Memory B cell (primary cell): ENCODE data around the gene UBQLNL.

Source experiments
- ATAC-seq: fragments of 150-1000 bp; cut with Tn5 transposase; 2 replicates; pipeline ENCODE4 v1.10.0; 2021; ENCODE audit warnings: low read depth, mild to moderate bottlenecking, moderate library complexity
- DNase-seq, 2 donors: peaks; one replicate each; pipeline ENCODE4 v3.0.0; 2022; ENCODE audit warnings: low spot score in 2 of 2
- H3K27ac Mint-ChIP-seq: one replicate; pipeline ENCODE4 v1.8.0; 2022; ENCODE audit warnings: mild to moderate bottlenecking, moderate library complexity, mixed read lengths
- H3K27me3 Mint-ChIP-seq: one replicate; pipeline ENCODE4 v1.8.0; 2022; ENCODE audit warnings: mixed read lengths
- H3K36me3 Mint-ChIP-seq: one replicate; pipeline ENCODE4 v1.8.0; 2022; ENCODE audit warnings: mild to moderate bottlenecking, mixed read lengths
- H3K4me1 Mint-ChIP-seq: one replicate; pipeline ENCODE4 v1.8.0; 2022; ENCODE audit warnings: mixed read lengths
- H3K4me3 Mint-ChIP-seq: one replicate; pipeline ENCODE4 v1.8.0; 2022; ENCODE audit warnings: mild to moderate bottlenecking, moderate library complexity, mixed read lengths
- H3K9me3 Mint-ChIP-seq: one replicate; pipeline ENCODE4 v1.8.0; 2022; ENCODE audit warnings: mixed read lengths

UBQLNL gene

GRCh38 chr11:5516599-5516998, at the start of gene UBQLNL:
UBQLNL (minus strand) TSS chr11:5516699; CDS start chr11:5516441, 258 bp downstream.
- ATAC-seq = no peak
- Mint-ChIP-seq H3K27ac (no peak within 1 kb of the TSS), H3K9me3 (no peaks in the 10 kb centered on the region), H3K4me1 (no peaks in the 10 kb centered on the region), H3K27me3 (peaks cover 1% of the 10 kb centered on the region), H3K36me3 (no peaks in the 10 kb centered on the region), H3K4me3 (no peak within 1 kb of the TSS)
- no peak for DNase-seq

- Mint-ChIP-seq H3K36me3 (peaks cover 2% of the 10 kb centered on the region), H3K27me3 (peaks cover 2% of the 10 kb centered on the region), H3K27ac (no peak overlapping the region), H3K4me1 (peaks cover 3% of the 10 kb centered on the region), H3K9me3 (no peaks in the 10 kb centered on the region), H3K4me3 (no peak overlapping the region)
- DNase-seq (no peak), ATAC-seq (no peak)
Measured at GRCh38 chr11:5564259-5565019, 47.9 kb upstream of the UBQLNL start.

GRCh38 chr11:5557751-5558150, 41.3 kb upstream of the UBQLNL start:
- ATAC-seq (no peak), DNase-seq (no peak)
- Mint-ChIP-seq H3K36me3 (no peaks in the 10 kb centered on the region), H3K27me3 (no peaks in the 10 kb centered on the region), H3K9me3 (no peaks in the 10 kb centered on the region), H3K4me3 (no peak overlapping the region), H3K4me1 (no peaks in the 10 kb centered on the region), H3K27ac (no peak overlapping the region)

- no peak overlapping the region for H3K27ac Mint-ChIP-seq
Measured at GRCh38 chr11:5556596-5557188, 40.2 kb upstream of the UBQLNL start.

GRCh38 chr11:5553343-5553742, 36.8 kb upstream of the UBQLNL start:
- ATAC-seq (no peak), DNase-seq (no peak)
- Mint-ChIP-seq H3K9me3 (no peaks in the 10 kb centered on the region), H3K27ac (no peak overlapping the region), H3K36me3 (no peaks in the 10 kb centered on the region), H3K4me3 (no peak overlapping the region), H3K27me3 (peaks cover 7% of the 10 kb centered on the region), H3K4me1 (no peaks in the 10 kb centered on the region)

More at GRCh38 chr11:5556596-5557188, 40.2 kb upstream of the UBQLNL start:
- Mint-ChIP-seq H3K4me1 (no peaks in the 10 kb centered on the region), H3K9me3 (no peaks in the 10 kb centered on the region), H3K4me3 (no peak overlapping the region), H3K27me3 (peaks cover 3% of the 10 kb centered on the region), H3K36me3 (no peaks in the 10 kb centered on the region)
- ATAC-seq (no peak), DNase-seq (no peak)

GRCh38 chr11:5550440-5551095, 34.1 kb upstream of the UBQLNL start:
- DNase-seq = no peak
- no peak for ATAC-seq
- Mint-ChIP-seq H3K4me1 (no peaks in the 10 kb centered on the region), H3K4me3 (no peak overlapping the region), H3K9me3 (no peaks in the 10 kb centered on the region), H3K27ac (no peak overlapping the region), H3K36me3 (no peaks in the 10 kb centered on the region), H3K27me3 (peaks cover 7% of the 10 kb centered on the region)

GRCh38 chr11:5548440-5548839, 31.9 kb upstream of the UBQLNL start, which contains the start of gene OR52H1:
OR52H1 (minus strand) TSS chr11:5548540; CDS start chr11:5545505, 3,035 bp downstream.
- ATAC-seq (no peak), DNase-seq (no peak)
- no peaks in the 10 kb centered on the region for H3K4me1 Mint-ChIP-seq
- no peaks in the 10 kb centered on the region for H3K36me3 Mint-ChIP-seq
- peaks cover 7% of the 10 kb centered on the region for H3K27me3 Mint-ChIP-seq
- no peak within 1 kb of the TSS for H3K27ac Mint-ChIP-seq
- H3K9me3 Mint-ChIP-seq = no peaks in the 10 kb centered on the region
- no peak within 1 kb of the TSS for H3K4me3 Mint-ChIP-seq

- H3K27ac Mint-ChIP-seq = no peak overlapping the region
- H3K27me3 Mint-ChIP-seq = peaks cover 7% of the 10 kb centered on the region
- ATAC-seq = no peak
- no peaks in the 10 kb centered on the region for H3K9me3 Mint-ChIP-seq
- DNase-seq = no peak
- H3K36me3 Mint-ChIP-seq = no peaks in the 10 kb centered on the region
- H3K4me1 Mint-ChIP-seq = no peaks in the 10 kb centered on the region
- no peak overlapping the region for H3K4me3 Mint-ChIP-seq
Measured at GRCh38 chr11:5547982-5548381, 31.5 kb upstream of the UBQLNL start.

- DNase-seq (no peak), ATAC-seq (no peak)
- Mint-ChIP-seq H3K27ac (no peak overlapping the region), H3K9me3 (no peaks in the 10 kb centered on the region), H3K4me1 (no peaks in the 10 kb centered on the region), H3K4me3 (no peak overlapping the region), H3K36me3 (no peaks in the 10 kb centered on the region), H3K27me3 (peaks cover 3% of the 10 kb centered on the region)
Measured at GRCh38 chr11:5546457-5546856, 30.0 kb upstream of the UBQLNL start.

GRCh38 chr11:5541427-5541826, 24.9 kb upstream of the UBQLNL start:
- Mint-ChIP-seq H3K9me3 (peaks cover 2% of the 10 kb centered on the region), H3K36me3 (no peaks in the 10 kb centered on the region), H3K27ac (no peak overlapping the region), H3K4me3 (no peak overlapping the region), H3K4me1 (no peaks in the 10 kb centered on the region), H3K27me3 (peaks cover 1% of the 10 kb centered on the region)
- ATAC-seq (no peak), DNase-seq (no peak)

GRCh38 chr11:5536482-5536881, 20.0 kb upstream of the UBQLNL start:
- no peaks in the 10 kb centered on the region for H3K27me3 Mint-ChIP-seq
- H3K36me3 Mint-ChIP-seq = no peaks in the 10 kb centered on the region
- no peak for ATAC-seq
- no peak overlapping the region for H3K27ac Mint-ChIP-seq
- peaks cover 2% of the 10 kb centered on the region for H3K9me3 Mint-ChIP-seq
- H3K4me1 Mint-ChIP-seq = no peaks in the 10 kb centered on the region
- DNase-seq = no peak
- no peak overlapping the region for H3K4me3 Mint-ChIP-seq

GRCh38 chr11:5534046-5534445, 17.5 kb upstream of the UBQLNL start:
- no peak overlapping the region for H3K27ac Mint-ChIP-seq
- DNase-seq = no peak

GRCh38 chr11:5531053-5531831, 14.7 kb upstream of the UBQLNL start:
- H3K4me1 Mint-ChIP-seq = no peaks in the 10 kb centered on the region
- H3K36me3 Mint-ChIP-seq = no peaks in the 10 kb centered on the region
- no peak overlapping the region for H3K4me3 Mint-ChIP-seq
- ATAC-seq (no peak), DNase-seq (no peak)
- H3K9me3 Mint-ChIP-seq = no peaks in the 10 kb centered on the region
- no peak overlapping the region for H3K27ac Mint-ChIP-seq
- H3K27me3 Mint-ChIP-seq = peaks cover 2% of the 10 kb centered on the region

More at GRCh38 chr11:5534046-5534445, 17.5 kb upstream of the UBQLNL start:
- H3K4me1 Mint-ChIP-seq = no peaks in the 10 kb centered on the region
- ATAC-seq = no peak
- no peaks in the 10 kb centered on the region for H3K27me3 Mint-ChIP-seq
- no peak overlapping the region for H3K4me3 Mint-ChIP-seq
- peaks cover 2% of the 10 kb centered on the region for H3K9me3 Mint-ChIP-seq
- no peaks in the 10 kb centered on the region for H3K36me3 Mint-ChIP-seq

GRCh38 chr11:5528495-5528894, 12.0 kb upstream of the UBQLNL start:
- DNase-seq (no peak), ATAC-seq (no peak)
- H3K36me3 Mint-ChIP-seq = no peaks in the 10 kb centered on the region
- H3K27me3 Mint-ChIP-seq = peaks cover 2% of the 10 kb centered on the region
- no peak overlapping the region for H3K27ac Mint-ChIP-seq
- no peak overlapping the region for H3K4me3 Mint-ChIP-seq
- H3K9me3 Mint-ChIP-seq = no peaks in the 10 kb centered on the region
- no peaks in the 10 kb centered on the region for H3K4me1 Mint-ChIP-seq
